K562 (cell line): ENCODE results near the gene ZMAT2. TPM values are rescaled to one million over a fixed set of nuclear protein-coding genes. Genes with fewer than 3 reads are reported as not detected.

Experiments
- FOXP1 ChIP-seq: sonication (generic); formaldehyde crosslinking; IDR thresholded peaks from 2 replicates; pipeline ENCODE4 v1.8.0; 2022; ENCODE audit warnings: mild to moderate bottlenecking, missing genetic modification reagents
- GATAD2B ChIP-seq: fragments of 450-650 bp; IDR thresholded peaks from 2 replicates; pipeline ENCODE4 v1.6.1; 2017; ENCODE audit warnings: mild to moderate bottlenecking, borderline replicate concordance
- HMG20B ChIP-seq: fragments of 250-450 bp; sonication (Bioruptor Pico); IDR thresholded peaks from 2 replicates; pipeline ENCODE4 v1.5.0; 2021; ENCODE audit warnings: mild to moderate bottlenecking
- KDM1A ChIP-seq, 2 experiments: fragments of 450-650 bp; IDR thresholded peaks; 2 replicates each; pipeline ENCODE4 v1.6.1; 2016; ENCODE audit warnings: mild to moderate bottlenecking in 2 of 2
- LARP7 ChIP-seq: fragments of 450-650 bp; IDR thresholded peaks from 2 replicates; pipeline ENCODE4 v1.6.1; 2016
- MECOM ChIP-seq: fragments of 250-450 bp; sonication (Bioruptor Pico); IDR thresholded peaks from 2 replicates; pipeline ENCODE4 v1.8.0; 2022; ENCODE audit warnings: inconsistent platforms
- NR3C1 ChIP-seq: sonication (generic); formaldehyde crosslinking; IDR thresholded peaks from 2 replicates; pipeline ENCODE4 v1.8.1; 2022; ENCODE audit warnings: missing genetic modification reagents
- RCOR1 ChIP-seq, 2 experiments: IDR thresholded peaks; 2 replicates each; pipeline ENCODE4 v1.6.1; 2012; ENCODE audit warnings: low read depth in 2 of 2, low read length in 2 of 2, borderline replicate concordance in 1 of 2, improper control_type of control experiment in 1 of 2
- RUNX1 ChIP-seq: sonication (generic); IDR thresholded peaks from 2 replicates; pipeline ENCODE4 v1.6.1; 2016; ENCODE audit warnings: antibody characterized with exemption, low read depth
- SAFB ChIP-seq: fragments of 200-400 bp; formaldehyde crosslinking; IDR thresholded peaks from 2 replicates; pipeline ENCODE4 v1.6.1; 2017; ENCODE audit warnings: low read depth, low read length, borderline replicate concordance
- TAL1 ChIP-seq: fragments of 450-650 bp; IDR thresholded peaks from 2 replicates; pipeline ENCODE4 v1.6.1; 2016; ENCODE audit warnings: mild to moderate bottlenecking
- XRCC3 ChIP-seq: fragments of 450-650 bp; IDR thresholded peaks from 2 replicates; pipeline ENCODE4 v1.6.1; 2017; ENCODE audit warnings: mild to moderate bottlenecking, moderate library complexity
- ZNF280A ChIP-seq: fragments of 450-650 bp; IDR thresholded peaks from 2 replicates; pipeline ENCODE4 v1.6.1; 2018; ENCODE audit warnings: mild to moderate bottlenecking, low read depth; ENCODE audit not compliant: partially characterized antibody
- ZNF398 ChIP-seq: fragments of 250-450 bp; sonication (Bioruptor Pico); IDR thresholded peaks from 2 replicates; pipeline ENCODE4 v1.8.0; 2021; ENCODE audit warnings: moderate library complexity, mild to moderate bottlenecking, inconsistent platforms
- polyA plus RNA-seq, 8 experiments: library from polyadenylated mRNA; depleted of rRNA in 4 of 8; stranded (reverse) in 5 of 8; unstranded in 3 of 8; fragments of >200 nt; fragmentation: Nextera tagmentation in 2 of 8; fragmentation: Illumina TruSeq in 1 of 8; extraction: Ambion mirVana in 2 of 8; extraction: Trizol in 1 of 8; gene quantifications; 2 replicates each; pipeline versions ENCODE4 v1.2.1 to v1.2.3, GENCODE V29; 2011 to 2014; ENCODE audit warnings: inconsistent platforms in 1 of 8, missing spikeins in 1 of 8
- total RNA-seq, 7 experiments: library from RNA; depleted of rRNA in 6 of 7; stranded (reverse); fragments of >200 nt in 6 of 7; fragmentation: Illumina TruSeq in 2 of 7; extraction: Trizol in 2 of 7; gene quantifications; 2 replicates each; pipeline versions ENCODE4 v1.2.1 to v1.2.3, GENCODE V29; 2011 to 2021; ENCODE audit warnings: low replicate concordance in 1 of 7
- TF ChIP-seq, protein P1 (sequence below): fragments of 450-650 bp; IDR thresholded peaks from 2 replicates; pipeline ENCODE4 v1.6.1; 2016; ENCODE audit warnings: low read depth
- TF ChIP-seq, protein P2 (sequence below): fragments of 450-650 bp; IDR thresholded peaks from 2 replicates; pipeline ENCODE4 v1.6.1; 2017; ENCODE audit warnings: mild to moderate bottlenecking, moderate library complexity

The ZMAT2 gene
- total and polyA plus RNA-seq, 9 of the 15 experiments (the other 6 are each of a cell fraction or from before 2014, with no cell fraction given), result 44.2 to 101 (median 69.2) TPM

DNA sequence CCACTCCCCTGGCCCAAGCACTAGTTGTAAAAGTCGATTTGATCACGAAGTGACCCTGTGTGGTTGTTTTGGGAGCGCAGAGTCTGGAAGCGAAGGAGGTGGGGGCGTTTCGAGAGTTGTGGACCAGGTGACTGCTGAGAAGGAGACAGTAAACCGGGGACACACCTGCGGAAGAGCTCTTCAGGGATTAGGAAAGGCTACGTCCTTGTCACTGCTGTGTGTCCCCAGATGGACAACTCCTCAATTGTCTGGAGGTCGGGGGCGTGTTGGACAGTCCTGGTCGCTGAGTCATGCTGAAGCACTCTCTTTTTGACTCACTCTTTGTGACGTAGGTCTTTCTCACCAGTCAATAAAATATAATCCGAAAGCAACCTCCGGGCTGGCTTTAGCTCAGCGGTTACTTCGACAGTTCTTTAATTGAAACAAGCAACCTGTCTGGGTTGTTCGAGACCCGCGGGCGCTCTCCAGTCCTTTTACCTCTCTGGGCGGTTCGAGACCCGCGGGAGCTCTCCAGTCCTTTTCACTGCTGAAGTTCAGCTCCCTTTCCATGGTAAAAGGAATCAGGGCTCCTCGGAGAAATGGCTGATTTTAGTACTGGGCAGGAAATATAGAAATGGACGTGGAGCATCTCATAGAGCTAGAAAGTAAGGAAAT, 10.8 kb downstream of the ZMAT2 start (continued):
- TF ChIP-seq RUNX1 (no peak), KDM1A (IDR thresholded peaks at IDR 0.05) (peak in 1 of 2 experiments; percentile 66; a peak in 3 of 4 replicates), TAL1 (0 out of 2 replicates have a peak, but pooled peaks have one; percentile 4), LARP7 (no peak), FOXP1 (no peak), GATAD2B (no peak; the same call in none of the 2 replicates), RCOR1 (IDR thresholded peaks at IDR 0.05; ENCODE audit: borderline replicate concordance in 1 of 2, low read depth in 2 of 2, low read length in 2 of 2) (peak in 1 of 2 experiments; percentile 49; a peak in 2 of 4 replicates), NR3C1 (no peak), XRCC3 (no peak), ZNF280A (no peak), SAFB (no peak), HMG20B (no peak), MECOM (peak; percentile 94), ZNF398 (no peak)
- TF ChIP-seq, protein P1, sequence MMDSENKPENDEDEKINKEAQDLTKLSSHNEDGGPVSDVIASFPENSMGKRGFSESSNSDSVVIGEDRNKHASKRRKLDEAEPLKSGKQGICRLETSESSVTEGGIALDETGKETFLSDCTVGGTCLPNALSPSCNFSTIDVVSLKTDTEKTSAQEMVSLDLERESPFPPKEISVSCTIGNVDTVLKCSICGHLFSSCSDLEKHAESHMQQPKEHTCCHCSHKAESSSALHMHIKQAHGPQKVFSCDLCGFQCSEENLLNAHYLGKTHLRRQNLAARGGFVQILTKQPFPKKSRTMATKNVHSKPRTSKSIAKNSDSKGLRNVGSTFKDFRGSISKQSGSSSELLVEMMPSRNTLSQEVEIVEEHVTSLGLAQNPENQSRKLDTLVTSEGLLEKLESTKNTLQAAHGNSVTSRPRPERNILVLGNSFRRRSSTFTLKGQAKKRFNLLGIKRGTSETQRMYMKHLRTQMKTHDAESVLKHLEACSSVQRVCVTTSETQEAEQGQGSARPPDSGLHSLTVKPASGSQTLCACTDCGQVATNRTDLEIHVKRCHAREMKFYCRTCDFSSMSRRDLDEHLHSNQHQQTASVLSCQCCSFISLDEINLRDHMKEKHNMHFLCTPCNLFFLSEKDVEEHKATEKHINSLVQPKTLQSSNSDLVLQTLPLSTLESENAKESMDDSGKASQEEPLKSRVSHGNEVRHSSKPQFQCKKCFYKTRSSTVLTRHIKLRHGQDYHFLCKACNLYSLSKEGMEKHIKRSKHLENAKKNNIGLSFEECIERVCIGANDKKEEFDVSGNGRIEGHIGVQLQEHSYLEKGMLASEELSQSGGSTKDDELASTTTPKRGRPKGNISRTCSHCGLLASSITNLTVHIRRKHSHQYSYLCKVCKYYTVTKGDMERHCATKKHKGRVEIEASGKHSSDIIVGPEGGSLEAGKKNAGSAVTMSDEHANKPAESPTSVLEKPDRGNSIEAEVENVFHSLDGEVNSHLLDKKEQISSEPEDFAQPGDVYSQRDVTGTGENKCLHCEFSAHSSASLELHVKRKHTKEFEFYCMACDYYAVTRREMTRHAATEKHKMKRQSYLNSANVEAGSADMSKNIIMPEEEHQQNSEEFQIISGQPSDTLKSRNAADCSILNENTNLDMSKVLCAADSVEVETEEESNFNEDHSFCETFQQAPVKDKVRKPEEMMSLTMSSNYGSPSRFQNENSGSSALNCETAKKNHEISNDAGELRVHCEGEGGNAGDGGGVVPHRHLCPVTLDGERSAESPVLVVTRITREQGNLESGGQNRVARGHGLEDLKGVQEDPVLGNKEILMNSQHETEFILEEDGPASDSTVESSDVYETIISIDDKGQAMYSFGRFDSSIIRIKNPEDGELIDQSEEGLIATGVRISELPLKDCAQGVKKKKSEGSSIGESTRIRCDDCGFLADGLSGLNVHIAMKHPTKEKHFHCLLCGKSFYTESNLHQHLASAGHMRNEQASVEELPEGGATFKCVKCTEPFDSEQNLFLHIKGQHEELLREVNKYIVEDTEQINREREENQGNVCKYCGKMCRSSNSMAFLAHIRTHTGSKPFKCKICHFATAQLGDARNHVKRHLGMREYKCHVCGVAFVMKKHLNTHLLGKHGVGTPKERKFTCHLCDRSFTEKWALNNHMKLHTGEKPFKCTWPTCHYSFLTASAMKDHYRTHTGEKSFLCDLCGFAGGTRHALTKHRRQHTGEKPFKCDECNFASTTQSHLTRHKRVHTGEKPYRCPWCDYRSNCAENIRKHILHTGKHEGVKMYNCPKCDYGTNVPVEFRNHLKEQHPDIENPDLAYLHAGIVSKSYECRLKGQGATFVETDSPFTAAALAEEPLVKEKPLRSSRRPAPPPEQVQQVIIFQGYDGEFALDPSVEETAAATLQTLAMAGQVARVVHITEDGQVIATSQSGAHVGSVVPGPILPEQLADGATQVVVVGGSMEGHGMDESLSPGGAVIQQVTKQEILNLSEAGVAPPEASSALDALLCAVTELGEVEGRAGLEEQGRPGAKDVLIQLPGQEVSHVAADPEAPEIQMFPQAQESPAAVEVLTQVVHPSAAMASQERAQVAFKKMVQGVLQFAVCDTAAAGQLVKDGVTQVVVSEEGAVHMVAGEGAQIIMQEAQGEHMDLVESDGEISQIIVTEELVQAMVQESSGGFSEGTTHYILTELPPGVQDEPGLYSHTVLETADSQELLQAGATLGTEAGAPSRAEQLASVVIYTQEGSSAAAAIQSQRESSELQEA, result peak; percentile 77
- TF ChIP-seq, protein P2, sequence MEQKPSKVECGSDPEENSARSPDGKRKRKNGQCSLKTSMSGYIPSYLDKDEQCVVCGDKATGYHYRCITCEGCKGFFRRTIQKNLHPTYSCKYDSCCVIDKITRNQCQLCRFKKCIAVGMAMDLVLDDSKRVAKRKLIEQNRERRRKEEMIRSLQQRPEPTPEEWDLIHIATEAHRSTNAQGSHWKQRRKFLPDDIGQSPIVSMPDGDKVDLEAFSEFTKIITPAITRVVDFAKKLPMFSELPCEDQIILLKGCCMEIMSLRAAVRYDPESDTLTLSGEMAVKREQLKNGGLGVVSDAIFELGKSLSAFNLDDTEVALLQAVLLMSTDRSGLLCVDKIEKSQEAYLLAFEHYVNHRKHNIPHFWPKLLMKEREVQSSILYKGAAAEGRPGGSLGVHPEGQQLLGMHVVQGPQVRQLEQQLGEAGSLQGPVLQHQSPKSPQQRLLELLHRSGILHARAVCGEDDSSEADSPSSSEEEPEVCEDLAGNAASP, result 0 out of 2 replicates have a peak, but pooled peaks have one; percentile 14
